HEK293T (cell line): ENCODE data around the gene ANKRD35.

Source experiments
- BHLHE40 ChIP-seq: fragments of 450-650 bp; IDR thresholded peaks from 2 replicates; pipeline ENCODE4 v1.6.1; 2016; ENCODE audit warnings: mild to moderate bottlenecking, moderate library complexity, borderline replicate concordance
- FOXA1 ChIP-seq: fragments of 450-650 bp; IDR thresholded peaks from 2 replicates; pipeline ENCODE4 v1.6.1; 2016; ENCODE audit warnings: mild to moderate bottlenecking
- FOXK2 ChIP-seq: fragments of 450-650 bp; IDR thresholded peaks from 2 replicates; pipeline ENCODE4 v1.6.1; 2016; ENCODE audit warnings: mild to moderate bottlenecking
- L3MBTL2 ChIP-seq: fragments of 450-650 bp; conservative IDR thresholded peaks from 2 replicates; pipeline ENCODE4 v1.6.1; 2016; ENCODE audit warnings: mild to moderate bottlenecking
- NFRKB ChIP-seq: fragments of 450-650 bp; IDR thresholded peaks from 2 replicates; pipeline ENCODE4 v1.6.1; 2016; ENCODE audit warnings: mild to moderate bottlenecking, moderate library complexity
- SP1 ChIP-seq: fragments of 450-650 bp; IDR thresholded peaks from 2 replicates; pipeline ENCODE4 v1.6.1; 2017
- SUZ12 ChIP-seq: fragments of 450-650 bp; IDR thresholded peaks from 2 replicates; pipeline ENCODE4 v1.6.1; 2016; ENCODE audit warnings: mild to moderate bottlenecking
- TARDBP ChIP-seq: fragments of 450-650 bp; IDR thresholded peaks from 2 replicates; pipeline ENCODE4 v1.6.1; 2016
- ZNF384 ChIP-seq: fragments of 450-650 bp; IDR thresholded peaks from 2 replicates; pipeline ENCODE4 v1.6.1; 2016
- TF ChIP-seq, protein P1 (sequence below): fragments of 450-650 bp; IDR thresholded peaks from 2 replicates; pipeline ENCODE4 v1.6.1; 2016

DNA sequence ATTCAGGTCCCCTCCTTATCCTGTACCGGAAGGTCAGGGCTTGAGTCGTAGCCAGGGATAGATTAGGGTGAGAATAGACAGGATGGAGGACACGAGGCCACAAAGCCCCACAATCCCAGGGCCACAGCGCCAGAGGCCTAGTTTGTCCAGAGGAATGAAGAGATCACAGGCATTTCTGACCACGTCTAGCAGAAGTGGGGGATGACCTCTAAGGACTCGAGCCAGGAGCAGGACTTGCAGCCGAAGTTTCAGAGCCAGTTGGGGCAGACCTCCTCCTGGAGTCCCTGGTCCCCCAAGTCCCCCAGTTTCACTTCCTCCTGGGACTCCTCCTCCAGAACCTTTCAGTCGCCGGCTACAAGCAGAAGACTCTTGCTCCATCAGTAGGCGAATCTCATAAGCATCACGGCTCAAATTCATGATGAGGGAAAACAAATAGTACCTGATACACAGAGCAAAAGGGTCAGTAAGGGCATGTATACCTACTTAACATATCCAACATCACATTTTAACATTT is 26.5 kb upstream of the ANKRD35 start:
- TF ChIP-seq SP1 (no peak), ZNF384 (no peak), BHLHE40 (no peak), SUZ12 (no peak), FOXA1 (no peak), TARDBP (no peak), L3MBTL2 (no peak), FOXK2 (no peak), NFRKB (no peak)
- TF ChIP-seq, protein P1, sequence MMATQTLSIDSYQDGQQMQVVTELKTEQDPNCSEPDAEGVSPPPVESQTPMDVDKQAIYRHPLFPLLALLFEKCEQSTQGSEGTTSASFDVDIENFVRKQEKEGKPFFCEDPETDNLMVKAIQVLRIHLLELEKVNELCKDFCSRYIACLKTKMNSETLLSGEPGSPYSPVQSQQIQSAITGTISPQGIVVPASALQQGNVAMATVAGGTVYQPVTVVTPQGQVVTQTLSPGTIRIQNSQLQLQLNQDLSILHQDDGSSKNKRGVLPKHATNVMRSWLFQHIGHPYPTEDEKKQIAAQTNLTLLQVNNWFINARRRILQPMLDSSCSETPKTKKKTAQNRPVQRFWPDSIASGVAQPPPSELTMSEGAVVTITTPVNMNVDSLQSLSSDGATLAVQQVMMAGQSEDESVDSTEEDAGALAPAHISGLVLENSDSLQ, result no peak
